Activated naive CD4-positive, alpha-beta T cell treated with anti-CD3 and anti-CD28 coated beads, Interleukin-2, amount 50 U/mL, for 24 hours (primary cell): ENCODE data around the gene PNPLA2.

Experiments used
- H3K27ac Mint-ChIP-seq: one replicate; pipeline ENCODE4 v1.8.0; 2021; ENCODE audit warnings: mild to moderate bottlenecking, mixed read lengths
- H3K27me3 Mint-ChIP-seq: one replicate; pipeline ENCODE4 v1.8.0; 2021; ENCODE audit warnings: mixed read lengths
- H3K36me3 Mint-ChIP-seq: one replicate; pipeline ENCODE4 v1.8.0; 2021; ENCODE audit warnings: mixed read lengths
- H3K4me1 Mint-ChIP-seq: one replicate; pipeline ENCODE4 v1.8.0; 2021; ENCODE audit warnings: mixed read lengths
- H3K4me3 Mint-ChIP-seq: one replicate; pipeline ENCODE4 v1.8.0; 2021; ENCODE audit warnings: mild to moderate bottlenecking, mixed read lengths
- H3K9me3 Mint-ChIP-seq: one replicate; pipeline ENCODE4 v1.8.0; 2021; ENCODE audit warnings: mixed read lengths

PNPLA2 gene

DNA sequence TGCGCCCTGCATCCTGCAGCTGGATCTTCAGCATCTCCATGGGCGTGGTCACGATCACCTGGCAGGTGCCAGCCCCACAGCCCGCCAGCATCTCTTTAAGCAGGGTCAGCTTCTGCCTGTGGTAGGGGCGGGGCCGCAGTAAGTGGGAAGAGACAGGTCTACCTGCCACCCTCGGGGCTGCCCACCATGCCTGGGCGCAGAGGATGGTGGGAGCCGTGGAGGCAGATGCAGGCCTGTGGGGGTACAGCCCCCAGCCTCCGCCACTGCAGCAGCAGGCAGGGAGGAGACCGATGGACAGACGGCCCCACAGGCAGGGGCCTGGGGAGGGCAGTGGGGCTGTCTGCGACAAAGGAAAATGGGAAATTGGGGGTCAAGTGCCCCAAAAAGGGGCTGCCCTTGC is 25.8 kb upstream of the PNPLA2 start:
- no peak overlapping the region for H3K27ac Mint-ChIP-seq
- no peaks in the 10 kb centered on the region for H3K27me3 Mint-ChIP-seq
- peak overlapping the region; percentile 15 for H3K4me3 Mint-ChIP-seq
- peaks cover 7% of the 10 kb centered on the region for H3K4me1 Mint-ChIP-seq
- H3K36me3 Mint-ChIP-seq = no peaks in the 10 kb centered on the region
- no peaks in the 10 kb centered on the region for H3K9me3 Mint-ChIP-seq

DNA sequence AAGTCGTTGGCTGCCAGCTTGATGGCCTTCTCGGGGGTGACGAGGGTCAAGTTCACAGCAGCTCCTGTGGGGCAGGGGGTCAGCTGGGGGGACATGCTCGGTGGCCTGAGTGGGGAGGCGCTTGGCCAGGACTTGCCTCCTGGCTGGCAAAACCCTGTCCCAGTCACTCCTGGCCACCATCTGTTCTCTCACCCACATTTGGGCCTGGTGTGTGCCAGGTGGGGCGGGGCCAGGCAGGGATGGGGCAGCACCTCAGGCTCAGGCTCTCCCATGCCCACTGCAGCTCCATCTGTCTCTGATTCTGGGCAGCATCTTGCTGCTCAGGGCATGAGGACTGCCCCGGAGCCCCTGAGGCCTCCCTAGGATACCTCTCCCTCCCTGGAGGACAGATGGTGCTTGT is 25.2 kb upstream of the PNPLA2 start:
- no peaks in the 10 kb centered on the region for H3K27me3 Mint-ChIP-seq

DNA sequence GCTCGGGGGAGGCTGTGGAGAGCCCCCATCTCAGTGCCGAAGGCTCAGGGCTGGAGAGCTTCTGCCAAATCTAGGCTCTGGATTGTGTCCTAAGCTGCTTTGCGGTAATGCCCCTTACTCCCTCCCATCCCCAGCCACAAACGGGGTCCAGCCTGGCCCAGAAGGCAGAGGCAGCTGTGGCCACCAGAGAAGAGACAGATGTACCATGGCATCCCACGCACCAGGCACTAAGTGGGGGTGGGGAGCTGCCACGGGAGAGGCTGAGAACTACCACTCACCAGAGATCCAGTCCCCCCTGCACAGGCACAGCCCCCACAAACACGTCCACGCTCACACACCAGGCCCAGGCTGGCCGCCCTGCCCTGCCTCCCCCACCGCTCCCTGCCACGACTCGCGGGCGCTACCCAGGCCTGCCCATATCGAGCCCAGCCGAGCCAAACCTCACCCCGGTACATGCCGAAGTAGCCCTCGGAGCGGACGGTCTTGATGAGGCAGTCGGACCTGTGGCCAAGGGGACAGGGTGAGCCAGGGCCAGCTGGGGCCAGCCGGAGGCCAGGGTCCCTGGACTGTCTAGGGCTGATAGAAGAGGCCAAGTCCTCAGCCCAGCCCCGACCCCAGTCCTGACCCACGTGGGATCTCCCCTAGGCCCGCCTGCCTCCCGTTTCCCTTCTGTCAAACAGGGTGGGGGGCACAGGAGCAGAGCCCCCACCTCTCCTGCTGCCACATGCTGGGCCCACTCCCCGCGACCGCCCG is 24.5 kb upstream of the PNPLA2 start:
- H3K9me3 Mint-ChIP-seq = no peaks in the 10 kb centered on the region
- H3K27ac Mint-ChIP-seq = no peak overlapping the region
- H3K36me3 Mint-ChIP-seq = no peaks in the 10 kb centered on the region
- no peaks in the 10 kb centered on the region for H3K27me3 Mint-ChIP-seq
- peak overlapping the region; percentile 90 for H3K4me3 Mint-ChIP-seq
- H3K4me1 Mint-ChIP-seq = peaks cover 7% of the 10 kb centered on the region

More for the DNA sequence above, 25.2 kb upstream of the PNPLA2 start:
- no peaks in the 10 kb centered on the region for H3K9me3 Mint-ChIP-seq
- no peaks in the 10 kb centered on the region for H3K36me3 Mint-ChIP-seq
- H3K4me1 Mint-ChIP-seq = peaks cover 7% of the 10 kb centered on the region
- H3K4me3 Mint-ChIP-seq = peak overlapping the region; percentile 15
- no peak overlapping the region for H3K27ac Mint-ChIP-seq

DNA sequence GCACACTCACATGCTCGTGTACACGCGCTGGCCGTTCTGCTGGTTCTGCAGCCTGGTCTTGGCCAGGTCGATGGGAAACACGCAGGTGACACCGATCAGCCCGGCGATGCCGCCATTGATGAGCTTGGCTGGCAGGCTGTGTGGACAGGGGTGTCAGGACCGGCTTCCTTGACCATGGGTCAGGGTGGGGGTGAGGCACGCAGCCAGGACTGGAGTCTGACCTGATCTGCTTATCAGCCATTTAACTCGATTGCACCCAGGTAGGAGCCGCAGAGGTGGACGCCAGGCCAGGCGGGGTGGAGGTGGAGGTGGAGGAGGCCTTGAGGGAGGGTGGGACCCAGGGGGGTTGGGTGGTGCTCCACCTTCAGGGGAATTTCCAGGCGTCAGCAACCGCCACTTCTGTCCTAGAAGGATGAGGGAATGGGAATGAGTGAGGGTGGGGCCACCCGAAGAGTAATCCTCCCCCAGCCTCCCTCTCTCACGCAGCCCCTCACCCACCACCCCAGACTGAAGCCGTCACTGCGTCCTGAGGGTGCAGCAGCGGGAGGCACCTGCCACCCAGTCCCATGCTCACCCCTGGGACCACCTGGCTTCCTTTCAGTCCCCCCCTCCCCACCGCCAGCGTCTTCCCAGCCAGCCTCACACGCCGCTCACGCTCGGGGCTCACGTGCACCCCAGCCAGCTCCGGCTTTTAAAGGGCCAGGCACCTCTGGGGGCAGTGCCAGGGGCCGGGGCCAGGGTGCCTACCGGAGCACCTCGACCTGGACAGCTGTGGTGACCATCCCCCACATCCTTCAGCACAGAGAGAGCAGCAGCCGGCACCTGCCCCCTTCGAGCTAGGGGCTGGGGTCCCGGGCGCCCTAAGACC is 23.7 kb upstream of the PNPLA2 start:
- Mint-ChIP-seq H3K4me1 (peaks cover 7% of the 10 kb centered on the region), H3K27ac (no peak overlapping the region), H3K36me3 (no peaks in the 10 kb centered on the region), H3K27me3 (no peaks in the 10 kb centered on the region), H3K4me3 (peak overlapping the region; percentile 90), H3K9me3 (no peaks in the 10 kb centered on the region)

DNA sequence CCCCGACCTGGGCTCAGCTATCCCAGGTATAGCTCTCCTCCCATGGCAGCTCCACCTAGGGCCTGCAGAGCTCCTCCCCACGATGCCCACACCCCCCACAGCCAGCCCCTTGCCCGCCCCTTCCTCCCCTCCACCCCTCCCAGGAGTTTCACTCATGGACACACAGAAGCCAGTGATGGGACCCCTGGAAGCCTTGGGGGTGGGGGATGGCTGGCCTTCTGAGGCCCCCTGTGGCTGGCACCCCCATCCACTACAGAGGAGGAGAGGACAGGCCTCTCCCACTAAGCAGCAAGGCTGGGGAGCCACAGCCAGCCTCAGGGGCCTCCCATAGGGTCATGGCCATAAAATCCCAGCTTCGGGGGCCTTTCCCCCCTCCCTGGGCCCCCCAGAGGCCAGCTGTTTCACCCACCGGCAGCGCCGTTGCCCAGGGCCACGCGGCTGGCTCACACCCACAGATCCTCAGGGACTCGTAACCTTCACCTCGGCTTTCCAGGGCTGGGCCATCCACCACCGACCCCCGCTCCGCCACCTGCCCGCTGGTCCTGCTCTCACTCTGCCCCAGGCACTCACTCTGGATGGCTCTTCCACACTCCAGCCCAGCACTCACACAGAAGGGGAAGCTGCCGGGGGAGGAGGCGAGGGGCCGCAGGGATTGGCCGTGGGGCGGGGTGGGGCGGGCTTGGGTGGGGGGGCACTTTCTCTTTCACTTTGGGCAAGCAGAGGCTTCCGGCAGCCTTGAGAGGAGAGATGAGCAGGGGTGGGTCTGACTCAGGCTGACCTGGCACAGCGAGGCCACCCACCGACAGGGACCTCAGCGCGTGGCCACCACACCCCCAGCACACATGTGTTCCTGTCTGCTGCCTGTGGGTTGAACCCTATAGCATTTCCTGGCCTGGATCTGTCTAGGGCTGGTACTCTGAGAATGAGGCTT is 22.8 kb upstream of the PNPLA2 start:
- Mint-ChIP-seq H3K9me3 (no peaks in the 10 kb centered on the region), H3K27ac (peak overlapping the region; percentile 68), H3K27me3 (no peaks in the 10 kb centered on the region), H3K4me1 (peaks cover 7% of the 10 kb centered on the region), H3K4me3 (peak overlapping the region; percentile 90), H3K36me3 (no peaks in the 10 kb centered on the region)

DNA sequence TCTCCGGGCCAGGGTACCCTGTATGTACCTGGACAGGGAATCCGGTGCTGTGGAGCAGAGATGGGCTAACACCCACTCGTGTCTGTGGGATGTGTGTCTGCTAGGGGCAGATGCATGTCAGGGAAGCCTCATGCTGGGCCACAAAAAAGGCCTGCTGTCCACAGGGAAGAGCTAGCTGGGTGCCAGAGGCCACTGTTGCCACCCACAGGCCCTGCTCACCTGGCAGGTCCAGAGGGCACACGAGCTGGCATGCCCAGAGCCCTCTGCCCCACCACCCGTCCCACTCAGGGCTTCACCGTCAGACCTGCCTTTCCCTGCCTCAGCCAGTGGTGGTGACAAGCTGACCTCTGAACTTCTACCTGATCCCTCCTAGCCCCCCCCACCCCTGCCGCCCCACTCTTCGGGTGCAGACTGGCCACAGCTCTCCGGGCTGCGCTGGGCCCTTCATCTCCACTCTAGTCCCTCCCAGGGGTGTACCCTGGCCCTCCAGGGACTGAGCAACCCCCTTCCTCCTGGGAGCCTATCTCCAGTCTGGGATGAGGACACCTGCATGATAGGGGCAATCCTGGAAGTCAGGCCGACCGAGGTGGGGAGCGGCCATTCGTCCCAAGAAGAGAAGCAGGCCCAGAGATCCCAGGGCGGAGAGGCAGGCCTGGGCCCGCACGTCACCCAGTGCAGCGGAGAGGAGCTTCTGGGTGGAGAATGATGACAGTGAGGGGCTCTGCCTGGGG is 22.0 kb upstream of the PNPLA2 start:
- Mint-ChIP-seq H3K4me3 (peak overlapping the region; percentile 90), H3K27me3 (no peaks in the 10 kb centered on the region), H3K9me3 (no peaks in the 10 kb centered on the region), H3K4me1 (peaks cover 7% of the 10 kb centered on the region), H3K27ac (peak overlapping the region; percentile 68), H3K36me3 (no peaks in the 10 kb centered on the region)

DNA sequence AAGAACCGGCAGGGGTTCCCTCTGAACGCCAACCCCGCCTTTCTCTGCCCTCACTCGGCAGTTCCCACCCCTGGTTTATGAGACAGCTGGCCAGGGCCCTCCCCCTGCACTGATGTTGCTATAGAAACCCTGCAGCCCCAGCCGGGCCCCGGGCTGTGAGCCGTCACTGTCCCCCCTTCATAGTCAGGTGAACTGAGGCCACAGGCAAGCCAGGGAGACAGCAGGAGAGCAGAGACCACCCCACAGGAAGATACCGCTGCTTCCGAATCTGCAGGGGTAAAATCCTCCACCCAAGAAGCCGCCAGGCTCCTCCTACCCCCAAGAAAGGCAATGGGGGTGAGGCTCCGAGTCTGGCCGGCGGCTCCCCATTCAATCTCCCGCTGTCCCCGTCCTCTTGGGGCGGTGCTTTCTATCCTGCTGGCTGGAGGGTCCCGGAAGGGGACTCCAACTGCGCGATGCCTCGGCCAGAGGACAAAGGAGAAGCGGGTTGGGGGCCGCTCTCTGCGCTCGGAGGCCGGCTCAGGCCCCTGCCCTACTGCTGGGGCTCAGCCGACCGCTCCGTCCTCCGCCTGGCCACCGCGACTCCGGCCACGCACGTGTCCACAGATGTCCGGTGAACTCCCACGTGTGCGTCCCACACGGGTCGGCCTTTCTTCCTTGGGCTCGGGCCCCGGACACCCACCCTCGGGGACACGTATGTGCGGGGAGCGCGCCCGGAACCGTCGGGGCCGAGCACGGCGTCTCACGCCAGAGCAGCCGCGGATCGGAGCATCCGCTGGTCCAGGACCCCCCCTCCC is 21.2 kb upstream of the PNPLA2 start:
- H3K36me3 Mint-ChIP-seq = no peaks in the 10 kb centered on the region

DNA sequence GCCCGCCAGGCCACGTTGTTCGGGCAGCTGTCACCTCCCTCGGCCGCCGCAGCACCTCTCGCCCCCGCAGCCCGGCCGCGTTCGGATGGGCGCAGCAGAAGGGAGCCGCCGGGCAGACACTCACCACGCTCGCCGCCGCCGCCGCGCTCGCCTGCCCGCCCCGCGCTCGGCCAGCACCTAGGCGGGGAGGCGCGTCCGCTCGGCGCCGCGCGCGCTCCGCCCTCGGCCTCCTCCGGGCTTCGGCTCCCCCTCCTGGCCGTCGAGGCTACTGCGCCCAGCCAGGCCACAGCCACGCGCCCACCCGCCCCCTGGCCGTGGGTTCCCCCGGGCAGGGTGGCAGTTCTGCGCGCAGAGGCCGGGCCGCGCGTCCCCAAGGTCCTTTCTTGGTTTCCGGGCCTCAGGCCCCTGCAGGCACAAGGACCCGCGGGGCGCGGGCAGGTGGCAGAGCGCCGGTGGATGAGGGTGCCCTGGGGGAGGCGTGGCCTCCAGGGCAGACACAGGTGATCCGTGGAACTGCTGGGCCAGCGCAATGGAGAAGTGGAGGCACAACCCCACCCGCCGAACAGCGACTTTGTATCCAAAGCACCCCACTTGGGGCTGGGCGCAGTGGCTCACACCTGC is 20.5 kb upstream of the PNPLA2 start, which contains the start of gene SLC25A22:
SLC25A22 (minus strand) TSS at position 189 of the 621 bp plus-strand sequence. CDS start 3,275 bp downstream, outside the sequence.
- H3K9me3 Mint-ChIP-seq = no peaks in the 10 kb centered on the region
- no peaks in the 10 kb centered on the region for H3K27me3 Mint-ChIP-seq
- peak within 1 kb of the TSS; percentile 81 for H3K27ac Mint-ChIP-seq
- no peaks in the 10 kb centered on the region for H3K36me3 Mint-ChIP-seq
- peaks cover 7% of the 10 kb centered on the region for H3K4me1 Mint-ChIP-seq
- H3K4me3 Mint-ChIP-seq = peak within 1 kb of the TSS; percentile 90

More for the DNA sequence above, 21.2 kb upstream of the PNPLA2 start:
- peaks cover 7% of the 10 kb centered on the region for H3K4me1 Mint-ChIP-seq
- no peaks in the 10 kb centered on the region for H3K9me3 Mint-ChIP-seq
- H3K27ac Mint-ChIP-seq = peak overlapping the region; percentile 81
- H3K4me3 Mint-ChIP-seq = peak overlapping the region; percentile 90
- no peaks in the 10 kb centered on the region for H3K27me3 Mint-ChIP-seq

DNA sequence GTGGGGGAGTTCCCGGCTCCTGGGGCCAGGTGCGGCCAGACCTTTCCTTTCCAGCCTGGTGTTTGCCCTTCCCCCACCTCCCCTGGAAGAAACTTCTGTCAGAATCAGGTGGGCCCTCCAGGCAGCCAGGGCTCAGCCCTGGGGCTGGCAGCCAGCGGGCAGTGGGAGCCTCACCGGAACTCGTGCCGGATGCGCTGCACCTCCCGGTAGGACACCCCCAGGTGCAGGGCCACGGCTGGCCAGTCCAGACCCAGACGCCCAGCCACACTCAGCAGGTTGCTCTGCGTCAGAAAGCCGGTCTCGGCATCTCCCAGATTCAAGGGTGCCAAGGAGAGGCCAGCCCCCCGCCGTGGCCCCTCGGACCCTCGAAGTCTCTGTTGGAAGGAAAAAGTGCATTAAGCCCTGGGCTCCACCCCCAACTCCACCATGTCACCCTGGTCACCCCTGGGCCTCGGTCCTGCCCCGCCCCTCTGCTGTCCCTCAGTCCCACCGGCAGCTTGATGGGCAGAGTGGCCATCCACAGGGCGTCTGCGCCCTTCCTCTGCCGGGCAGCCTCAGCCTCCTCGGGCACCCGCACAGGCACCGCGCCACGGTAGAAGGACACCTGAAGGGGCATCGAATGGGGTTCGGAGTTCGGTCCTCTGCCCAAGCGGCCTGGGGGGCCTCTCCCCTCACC is 18.9 kb upstream of the PNPLA2 start:
- Mint-ChIP-seq H3K27ac (no peak overlapping the region), H3K4me3 (no peak overlapping the region), H3K4me1 (peaks cover 11% of the 10 kb centered on the region), H3K9me3 (no peaks in the 10 kb centered on the region), H3K27me3 (no peaks in the 10 kb centered on the region), H3K36me3 (no peaks in the 10 kb centered on the region)

DNA sequence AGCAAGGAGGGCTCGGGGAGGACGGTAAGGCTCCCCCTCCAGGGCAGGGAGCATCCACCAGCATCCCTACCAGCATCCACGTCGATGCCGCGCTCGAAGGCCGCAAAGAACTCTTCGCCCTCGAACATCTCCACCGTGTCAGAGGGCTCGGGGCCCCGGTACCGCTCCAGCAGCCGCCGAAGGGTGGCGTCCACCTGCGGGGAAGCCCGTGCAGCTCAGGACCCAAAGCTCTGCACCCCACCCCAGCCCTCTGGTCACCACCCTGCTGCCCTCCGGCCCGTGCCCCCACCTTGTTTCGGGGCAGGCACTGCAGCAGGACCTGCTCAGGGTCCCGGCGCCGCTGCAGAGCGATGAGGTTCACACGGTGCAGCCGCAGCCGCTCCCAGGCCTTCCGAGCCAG is 18.2 kb upstream of the PNPLA2 start:
- H3K4me3 Mint-ChIP-seq = no peak overlapping the region

DNA sequence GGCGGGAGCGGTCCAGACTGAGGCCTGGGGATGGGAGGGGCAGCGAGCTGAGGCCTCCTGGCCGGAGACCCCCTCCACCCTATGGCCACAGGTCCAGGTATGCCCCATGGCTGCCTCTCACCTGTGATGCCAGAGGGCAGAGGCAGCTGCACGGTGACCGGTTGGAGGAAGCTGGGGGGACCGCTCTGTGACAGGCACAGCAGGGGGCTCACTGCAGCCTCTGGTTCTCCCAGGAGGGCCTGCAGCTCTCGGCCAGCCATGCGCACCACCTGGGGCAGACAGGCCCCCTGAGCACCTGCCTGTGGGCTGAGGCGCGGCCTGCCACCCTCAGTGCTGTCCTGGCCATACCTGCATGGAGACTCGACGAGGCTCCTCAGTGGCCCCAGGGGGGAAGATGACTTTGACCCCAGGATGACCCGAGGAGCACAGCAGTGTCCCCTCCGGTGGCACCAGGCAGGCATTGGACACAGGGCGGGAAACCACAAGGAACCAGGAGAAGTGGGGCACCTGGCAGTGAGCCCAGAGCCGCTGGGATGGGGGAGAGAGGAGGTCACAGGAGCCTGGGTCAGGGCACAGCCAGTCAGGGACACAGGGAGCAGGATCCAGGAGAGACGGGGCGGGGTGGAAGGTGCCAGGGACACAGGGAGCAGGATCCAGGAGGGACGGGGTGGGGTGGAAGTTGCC is 17.5 kb upstream of the PNPLA2 start:
- no peaks in the 10 kb centered on the region for H3K9me3 Mint-ChIP-seq
- no peaks in the 10 kb centered on the region for H3K36me3 Mint-ChIP-seq
- no peak overlapping the region for H3K4me3 Mint-ChIP-seq
- no peak overlapping the region for H3K27ac Mint-ChIP-seq
- H3K4me1 Mint-ChIP-seq = peaks cover 7% of the 10 kb centered on the region
- no peaks in the 10 kb centered on the region for H3K27me3 Mint-ChIP-seq

More for the DNA sequence above, 18.2 kb upstream of the PNPLA2 start:
- Mint-ChIP-seq H3K4me1 (peaks cover 11% of the 10 kb centered on the region), H3K9me3 (no peaks in the 10 kb centered on the region), H3K27ac (no peak overlapping the region), H3K27me3 (no peaks in the 10 kb centered on the region), H3K36me3 (no peaks in the 10 kb centered on the region)

DNA sequence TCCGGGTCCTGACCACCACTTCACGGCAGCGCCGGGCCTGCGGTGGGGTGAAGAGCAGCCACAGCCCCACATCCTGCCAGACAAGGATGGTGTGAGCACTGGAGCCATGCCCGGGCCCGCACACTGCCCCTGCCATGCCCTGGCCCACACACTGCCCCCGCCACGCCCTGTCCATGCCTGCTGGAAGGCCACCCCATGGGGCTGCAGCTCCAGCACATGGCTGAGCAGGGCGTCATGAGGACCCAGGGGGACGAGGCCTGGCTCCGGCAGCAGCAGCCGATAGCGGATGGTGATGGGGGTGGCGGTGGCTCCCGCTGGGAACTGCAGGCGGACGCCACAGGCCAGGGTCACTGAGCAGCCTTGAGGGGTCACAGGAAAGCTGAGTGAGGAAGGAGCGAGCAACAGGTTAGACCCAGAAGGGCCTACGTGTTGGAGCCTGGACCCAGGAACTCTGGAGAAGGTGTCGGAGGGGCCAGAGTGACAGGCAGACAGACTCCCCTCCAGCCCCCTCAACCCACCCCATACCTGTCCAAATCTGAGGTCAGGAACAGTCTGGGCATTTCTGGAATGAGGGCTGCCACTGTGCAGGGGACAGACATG is 16.6 kb upstream of the PNPLA2 start:
- Mint-ChIP-seq H3K27ac (no peak overlapping the region), H3K4me3 (no peak overlapping the region), H3K9me3 (no peaks in the 10 kb centered on the region), H3K36me3 (no peaks in the 10 kb centered on the region), H3K27me3 (no peaks in the 10 kb centered on the region), H3K4me1 (peaks cover 5% of the 10 kb centered on the region)
